22Rv1 (cell line): ENCODE measurements around the gene MT1G.

Experiments used
- CTCF ChIP-seq: fragments of 450-650 bp; IDR thresholded peaks from 2 replicates; pipeline ENCODE4 v1.5.1; 2017; ENCODE audit warnings: mild to moderate bottlenecking
- ZFX ChIP-seq: fragments of 450-650 bp; IDR thresholded peaks from 2 replicates; pipeline ENCODE4 v1.6.1; 2017; ENCODE audit warnings: antibody characterized with exemption, borderline replicate concordance

- no peak; the same call in 1 of the 2 replicates for TF ChIP-seq CTCF
- no peak for TF ChIP-seq ZFX
Observed at GRCh38 chr16:56681939-56682702, 14.3 kb upstream of the MT1G start, which contains the start of gene MT1X.
